Activated T-helper 1 cell treated with anti-CD3 and anti-CD28 coated beads, Interleukin-12 subunit alpha, Interleukin-12 subunit beta, Interleukin-2, Interleukin-4 antibody, amounts not matched to agents 30 ng/mL and 10 ng/mL and 1 ng/mL, durations not matched to agents 14 hours and 24 hours and 36 hours (primary cell): Measurements from ENCODE around the gene LRRC25. TPM values are rescaled to one million over a fixed set of nuclear protein-coding genes. Genes with fewer than 3 reads are reported as not detected.
"Not testable (repeated sequence)": the region's sequence is repeated elsewhere in the genome, so short reads cannot be mapped to it uniquely, and the experiment has no call there.

Experiments
- DNase-seq: peaks from one replicate; pipeline ENCODE4 v3.0.0; 2021; ENCODE audit warnings: low spot score
- H3K27ac Mint-ChIP-seq: one replicate; pipeline ENCODE4 v1.8.0; 2021; ENCODE audit warnings: mild to moderate bottlenecking, mixed read lengths
- H3K27me3 Mint-ChIP-seq: one replicate; pipeline ENCODE4 v1.8.0; 2022; ENCODE audit warnings: mild to moderate bottlenecking, moderate library complexity, mixed read lengths; ENCODE audit not compliant: insufficient read depth
- H3K36me3 Mint-ChIP-seq: one replicate; pipeline ENCODE4 v1.8.0; 2021; ENCODE audit warnings: low read depth, mixed read lengths
- H3K4me1 Mint-ChIP-seq: one replicate; pipeline ENCODE4 v1.8.0; 2021; ENCODE audit warnings: low read depth, mixed read lengths
- H3K4me3 Mint-ChIP-seq: one replicate; pipeline ENCODE4 v1.8.0; 2021; ENCODE audit warnings: mild to moderate bottlenecking, moderate library complexity, mixed read lengths
- H3K9me3 Mint-ChIP-seq: one replicate; pipeline ENCODE4 v1.8.0; 2021; ENCODE audit warnings: mixed read lengths
- intact Hi-C: fragments of 100-400 bp; cut with micrococcal nuclease; formaldehyde crosslinking; loops from one replicate; pipeline ENCODE4 v1.15.1; 2024
- total RNA-seq: library from RNA; stranded (reverse); gene quantifications from 2 replicates; pipeline ENCODE4 v1.2.3, GENCODE V29; 2022

Gene LRRC25
- total RNA-seq, 1 donor from 2014 or later = not detected

GRCh38 chr19:18385675-18386542, 11.5 kb downstream of the LRRC25 start, which contains the start of gene GDF15:
GDF15 (plus strand) TSS chr19:18386158; CDS start chr19:18386190, 32 bp downstream.
- Mint-ChIP-seq H3K27me3 (peaks cover 53% of the 10 kb centered on the region), H3K9me3 (no peaks in the 10 kb centered on the region), H3K4me3 (no peak within 1 kb of the TSS), H3K36me3 (no peaks in the 10 kb centered on the region), H3K27ac (no peak within 1 kb of the TSS), H3K4me1 (peaks cover 5% of the 10 kb centered on the region)
- intact Hi-C loops = loop anchor here (5.0 kb wide), 1 partner anchor 184 kb away; the partner anchor contains the start of gene RAB3A
- DNase-seq = no peak

- Mint-ChIP-seq H3K9me3 (no peaks in the 10 kb centered on the region), H3K27me3 (peaks cover 50% of the 10 kb centered on the region), H3K4me3 (no peak overlapping the region), H3K36me3 (no peaks in the 10 kb centered on the region), H3K27ac (no peak overlapping the region), H3K4me1 (peaks cover 5% of the 10 kb centered on the region)
- intact Hi-C loops = loop anchor here (5.0 kb wide), 1 partner anchor 183 kb away; the partner anchor contains the start of gene RAB3A
- no peak for DNase-seq
These were observed 12.1 kb downstream of the LRRC25 start for GRCh38 chr19:18385359-18385674.

GRCh38 chr19:18384775-18385174, 12.6 kb downstream of the LRRC25 start:
- intact Hi-C loops = loop anchor here (5.0 kb wide), 1 partner anchor 182 kb away; the partner anchor contains the start of gene RAB3A
- no peak for DNase-seq
- no peak overlapping the region for H3K4me3 Mint-ChIP-seq
- H3K27me3 Mint-ChIP-seq = peaks cover 44% of the 10 kb centered on the region
- H3K9me3 Mint-ChIP-seq = no peaks in the 10 kb centered on the region
- H3K36me3 Mint-ChIP-seq = no peaks in the 10 kb centered on the region
- peaks cover 5% of the 10 kb centered on the region for H3K4me1 Mint-ChIP-seq
- no peak overlapping the region for H3K27ac Mint-ChIP-seq

GRCh38 chr19:18383622-18384021, 13.8 kb downstream of the LRRC25 start:
- H3K36me3 Mint-ChIP-seq, H3K27ac Mint-ChIP-seq, H3K4me3 Mint-ChIP-seq, H3K9me3 Mint-ChIP-seq, intact Hi-C loops, H3K4me1 Mint-ChIP-seq, DNase-seq: not testable (repeated sequence)
- peaks cover 34% of the 10 kb centered on the region for H3K27me3 Mint-ChIP-seq

- peaks cover 10% of the 10 kb centered on the region for H3K27me3 Mint-ChIP-seq
- no peaks in the 10 kb centered on the region for H3K9me3 Mint-ChIP-seq
- no peak overlapping the region for H3K4me3 Mint-ChIP-seq
- no peaks in the 10 kb centered on the region for H3K36me3 Mint-ChIP-seq
- no peaks in the 10 kb centered on the region for H3K4me1 Mint-ChIP-seq
- intact Hi-C loops = no loop called here
- no peak overlapping the region for H3K27ac Mint-ChIP-seq
- DNase-seq = no peak
These were observed 16.6 kb downstream of the LRRC25 start for GRCh38 chr19:18380843-18381242.

GRCh38 chr19:18379803-18380747, 17.3 kb downstream of the LRRC25 start:
- intact Hi-C loops = no loop called here
- H3K36me3 Mint-ChIP-seq = no peaks in the 10 kb centered on the region
- peaks cover 5% of the 10 kb centered on the region for H3K27me3 Mint-ChIP-seq
- no peak overlapping the region for H3K4me3 Mint-ChIP-seq
- H3K9me3 Mint-ChIP-seq = no peaks in the 10 kb centered on the region
- DNase-seq = no peak
- H3K27ac Mint-ChIP-seq = no peak overlapping the region
- H3K4me1 Mint-ChIP-seq = no peaks in the 10 kb centered on the region

GRCh38 chr19:18377026-18377425, 20.4 kb downstream of the LRRC25 start:
- no peak for DNase-seq
- no peak overlapping the region for H3K27ac Mint-ChIP-seq
- no peaks in the 10 kb centered on the region for H3K36me3 Mint-ChIP-seq
- H3K27me3 Mint-ChIP-seq = peaks cover 2% of the 10 kb centered on the region
- H3K4me3 Mint-ChIP-seq = no peak overlapping the region
- peaks cover 12% of the 10 kb centered on the region for H3K4me1 Mint-ChIP-seq
- no peaks in the 10 kb centered on the region for H3K9me3 Mint-ChIP-seq
- intact Hi-C loops = no loop called here

GRCh38 chr19:18373892-18374629, 23.4 kb downstream of the LRRC25 start:
- peak overlapping the region; percentile 34 for H3K4me3 Mint-ChIP-seq
- no peaks in the 10 kb centered on the region for H3K27me3 Mint-ChIP-seq
- H3K4me1 Mint-ChIP-seq = peaks cover 12% of the 10 kb centered on the region
- peak; percentile 37 for DNase-seq
- H3K36me3 Mint-ChIP-seq = no peaks in the 10 kb centered on the region
- intact Hi-C loops = no loop called here
- H3K9me3 Mint-ChIP-seq = no peaks in the 10 kb centered on the region
- peak overlapping the region; percentile 75 for H3K27ac Mint-ChIP-seq

- H3K27me3 Mint-ChIP-seq = no peaks in the 10 kb centered on the region
- H3K9me3 Mint-ChIP-seq = no peaks in the 10 kb centered on the region
- peaks cover 12% of the 10 kb centered on the region for H3K4me1 Mint-ChIP-seq
- DNase-seq = no peak
- H3K36me3 Mint-ChIP-seq = no peaks in the 10 kb centered on the region
- H3K4me3 Mint-ChIP-seq = no peak overlapping the region
- intact Hi-C loops = no loop called here
- H3K27ac Mint-ChIP-seq = peak overlapping the region; percentile 75
These were observed 24.0 kb downstream of the LRRC25 start for GRCh38 chr19:18373407-18373891.

- H3K36me3 Mint-ChIP-seq = peaks cover 8% of the 10 kb centered on the region
- no peak for DNase-seq
- intact Hi-C loops = no loop called here
- peaks cover 4% of the 10 kb centered on the region for H3K4me1 Mint-ChIP-seq
- H3K9me3 Mint-ChIP-seq = no peaks in the 10 kb centered on the region
- H3K27ac Mint-ChIP-seq = no peak overlapping the region
- no peak overlapping the region for H3K4me3 Mint-ChIP-seq
- no peaks in the 10 kb centered on the region for H3K27me3 Mint-ChIP-seq
These were observed 28.8 kb downstream of the LRRC25 start for GRCh38 chr19:18368504-18369222.

GRCh38 chr19:18366021-18366435, 31.4 kb downstream of the LRRC25 start:
- intact Hi-C loops = no loop called here
- H3K27ac Mint-ChIP-seq = no peak overlapping the region
- no peaks in the 10 kb centered on the region for H3K27me3 Mint-ChIP-seq
- no peaks in the 10 kb centered on the region for H3K9me3 Mint-ChIP-seq
- no peak for DNase-seq
- H3K4me1 Mint-ChIP-seq = no peaks in the 10 kb centered on the region
- H3K36me3 Mint-ChIP-seq = peaks cover 15% of the 10 kb centered on the region
- no peak overlapping the region for H3K4me3 Mint-ChIP-seq
